ENCODE data around the gene EML6. TPM values are rescaled to one million over a fixed set of nuclear protein-coding genes. Genes with fewer than 3 reads are reported as not detected.
"Not testable (repeated sequence)": the region's sequence is repeated elsewhere in the genome, so short reads cannot be mapped to it uniquely, and the experiment has no call there.

EML6 gene
- total and polyA plus RNA-seq, 5 experiments from 2014 or later: 0.03 to 3.3 (median 1.4) TPM; not detected in 2

- H3K4me3 Mint-ChIP-seq: no peak overlapping the region
- DNase-seq (no peak), ATAC-seq (no peak)
- H3K27ac Mint-ChIP-seq: no peak overlapping the region
- POLR2A ChIA-PET: no interaction called here
- no peaks in the 10 kb centered on the region for H3K4me1 Mint-ChIP-seq
- no peaks in the 10 kb centered on the region for H3K36me3 Mint-ChIP-seq
- no peaks in the 10 kb centered on the region for H3K9me3 Mint-ChIP-seq
- H3K27me3 Mint-ChIP-seq: peaks cover 0 to 9% (median 2%) of the 10 kb centered on the region in 5 donors
Measured at GRCh38 chr2:54820558-54820957, 97.1 kb downstream of the EML6 start.

- Mint-ChIP-seq H3K4me3 (no peak overlapping the region), H3K9me3 (no peaks in the 10 kb centered on the region), H3K27me3 (peaks cover 0 to 16% (median 7%) of the 10 kb centered on the region in 5 donors), H3K4me1 (no peaks in the 10 kb centered on the region), H3K27ac (no peak overlapping the region), H3K36me3 (no peaks in the 10 kb centered on the region)
- ATAC-seq (no peak), DNase-seq (no peak)
- POLR2A ChIA-PET: no interaction called here
Measured at GRCh38 chr2:54824567-54824966, 101.1 kb downstream of the EML6 start.

GRCh38 chr2:54830546-54830945 is 107.1 kb downstream of the EML6 start:
- POLR2A ChIA-PET: no interaction called here
- H3K36me3 Mint-ChIP-seq: no peaks in the 10 kb centered on the region
- DNase-seq: no peak
- no peaks in the 10 kb centered on the region for H3K4me1 Mint-ChIP-seq
- H3K27ac Mint-ChIP-seq: no peak overlapping the region
- peaks cover 0 to 7% (median 5%) of the 10 kb centered on the region in 5 donors for H3K27me3 Mint-ChIP-seq
- ATAC-seq: no peak
- no peaks in the 10 kb centered on the region for H3K9me3 Mint-ChIP-seq
- no peak overlapping the region for H3K4me3 Mint-ChIP-seq

- H3K27me3 Mint-ChIP-seq: peaks cover 0 to 3% (median 0%) of the 10 kb centered on the region in 5 donors
- POLR2A ChIA-PET: no interaction called here
- ATAC-seq: no peak
- DNase-seq: no peak
- no peak overlapping the region for H3K27ac Mint-ChIP-seq
- H3K36me3 Mint-ChIP-seq: no peaks in the 10 kb centered on the region
- H3K9me3 Mint-ChIP-seq: no peaks in the 10 kb centered on the region
- no peaks in the 10 kb centered on the region for H3K4me1 Mint-ChIP-seq
- H3K4me3 Mint-ChIP-seq: no peak overlapping the region
Measured at GRCh38 chr2:54831480-54831879, 108.0 kb downstream of the EML6 start.

- POLR2A ChIA-PET: no interaction called here
- ATAC-seq (no peak), DNase-seq (no peak)
- Mint-ChIP-seq H3K4me1 (no peaks in the 10 kb centered on the region), H3K27me3 (no peaks in the 10 kb centered on the region), H3K4me3 (no peak overlapping the region), H3K9me3 (no peaks in the 10 kb centered on the region), H3K27ac (no peak overlapping the region), H3K36me3 (no peaks in the 10 kb centered on the region)
Measured at GRCh38 chr2:54834721-54835120, 111.3 kb downstream of the EML6 start.

GRCh38 chr2:54836477-54836876 is 113.0 kb downstream of the EML6 start:
- POLR2A ChIA-PET: no interaction called here
- no peaks in the 10 kb centered on the region for H3K36me3 Mint-ChIP-seq
- ATAC-seq (no peak), DNase-seq (no peak)
- no peaks in the 10 kb centered on the region for H3K9me3 Mint-ChIP-seq
- no peaks in the 10 kb centered on the region for H3K4me1 Mint-ChIP-seq
- no peak overlapping the region for H3K4me3 Mint-ChIP-seq
- H3K27me3 Mint-ChIP-seq: no peaks in the 10 kb centered on the region
- no peak overlapping the region for H3K27ac Mint-ChIP-seq

- Mint-ChIP-seq H3K4me3 (no peak overlapping the region), H3K36me3 (no peaks in the 10 kb centered on the region), H3K9me3 (no peaks in the 10 kb centered on the region), H3K27me3 (no peaks in the 10 kb centered on the region), H3K27ac (no peak overlapping the region), H3K4me1 (no peaks in the 10 kb centered on the region)
- DNase-seq (peak; percentile 16 to 66 (median 52)), ATAC-seq (peak; percentile 80 to 86)
- POLR2A ChIA-PET: no interaction called here
Measured at GRCh38 chr2:54838585-54839035, 115.1 kb downstream of the EML6 start.

GRCh38 chr2:54839461-54840255 is 116.2 kb downstream of the EML6 start:
- no peak for DNase-seq
- Mint-ChIP-seq H3K4me1 (no peaks in the 10 kb centered on the region), H3K27ac (peak overlapping the region in 2 of 10 donors; percentile 72 to 75), H3K4me3 (no peak overlapping the region), H3K9me3 (no peaks in the 10 kb centered on the region), H3K27me3 (no peaks in the 10 kb centered on the region), H3K36me3 (no peaks in the 10 kb centered on the region)
- no peak for ATAC-seq
- POLR2A ChIA-PET: no interaction called here

- Mint-ChIP-seq H3K27ac (no peak overlapping the region), H3K4me1 (peaks cover 0 to 5% (median 0%) of the 10 kb centered on the region in 4 donors), H3K9me3 (no peaks in the 10 kb centered on the region), H3K4me3 (no peak overlapping the region), H3K27me3 (no peaks in the 10 kb centered on the region), H3K36me3 (no peaks in the 10 kb centered on the region)
- no peak for DNase-seq
- ATAC-seq: no peak
- POLR2A ChIA-PET: no interaction called here
Measured at GRCh38 chr2:54840559-54841468, 117.4 kb downstream of the EML6 start.

GRCh38 chr2:54841500-54841899 is 118.0 kb downstream of the EML6 start:
- POLR2A ChIA-PET, ATAC-seq, H3K27me3 Mint-ChIP-seq, H3K36me3 Mint-ChIP-seq, H3K9me3 Mint-ChIP-seq, H3K4me1 Mint-ChIP-seq, DNase-seq, H3K4me3 Mint-ChIP-seq: not testable (repeated sequence)
- H3K27ac Mint-ChIP-seq: peak overlapping the region in 1 of 10 donors; percentile 67

- ATAC-seq (no peak), DNase-seq (no peak)
- POLR2A ChIA-PET: no interaction called here
- H3K4me1 Mint-ChIP-seq: peaks cover 0 to 5% (median 0%) of the 10 kb centered on the region in 4 donors
- H3K27me3 Mint-ChIP-seq: no peaks in the 10 kb centered on the region
- no peaks in the 10 kb centered on the region for H3K36me3 Mint-ChIP-seq
- H3K27ac Mint-ChIP-seq: no peak overlapping the region
- H3K9me3 Mint-ChIP-seq: no peaks in the 10 kb centered on the region
- no peak overlapping the region for H3K4me3 Mint-ChIP-seq
Measured at GRCh38 chr2:54845094-54845493, 121.6 kb downstream of the EML6 start.

- H3K27me3 Mint-ChIP-seq: peaks cover 0 to 1% (median 0%) of the 10 kb centered on the region in 5 donors
- ATAC-seq: no peak
- H3K4me1 Mint-ChIP-seq: peaks cover 0 to 5% (median 0%) of the 10 kb centered on the region in 4 donors
- no peak overlapping the region for H3K4me3 Mint-ChIP-seq
- H3K36me3 Mint-ChIP-seq: no peaks in the 10 kb centered on the region
- no peak overlapping the region for H3K27ac Mint-ChIP-seq
- no peak for DNase-seq
- H3K9me3 Mint-ChIP-seq: no peaks in the 10 kb centered on the region
- POLR2A ChIA-PET: no interaction called here
Measured at GRCh38 chr2:54845514-54845913, 122.1 kb downstream of the EML6 start.
